LNCAP (cell line): ENCODE data around the gene PDRG1.

ENCODE experiments used
- CTCF ChIP-seq: fragments of 450-650 bp; IDR thresholded peaks from 2 replicates; pipeline ENCODE4 v1.5.1; 2017; ENCODE audit warnings: mild to moderate bottlenecking

Gene PDRG1

GRCh38 chr20:31934491-31934890 lies 17.4 kb downstream of the PDRG1 start:
- TF ChIP-seq CTCF: no peak

- TF ChIP-seq CTCF: no peak
Measured at GRCh38 chr20:31933698-31934097, 18.1 kb downstream of the PDRG1 start.

- TF ChIP-seq CTCF: no peak
Measured at GRCh38 chr20:31930779-31931178, 21.1 kb downstream of the PDRG1 start.

- no peak for TF ChIP-seq CTCF
Measured at GRCh38 chr20:31927627-31928159, 24.2 kb downstream of the PDRG1 start.

GRCh38 chr20:31926493-31926892 lies 25.4 kb downstream of the PDRG1 start:
- no peak for TF ChIP-seq CTCF

- no peak for TF ChIP-seq CTCF
Measured at GRCh38 chr20:31925631-31926030, 26.2 kb downstream of the PDRG1 start.

- TF ChIP-seq CTCF: no peak
Measured at GRCh38 chr20:31924561-31924960, 27.3 kb downstream of the PDRG1 start.
